MM.1S (cell line): ENCODE results near the gene C1orf226.
"Not testable (repeated sequence)": the region's sequence is repeated elsewhere in the genome, so short reads cannot be mapped to it uniquely, and the experiment has no call there.

Experiments
- DNase-seq: peaks from one replicate; pipeline ENCODE4 v3.0.0-alpha.2; 2015
- H2AFZ ChIP-seq: fragments of 300-600 bp; sonication (generic); 2 replicates; pipeline ENCODE4 v1.6.0; 2016; ENCODE audit warnings: antibody characterized with exemption, low read length
- H3F3A ChIP-seq: fragments of 300-600 bp; sonication (generic); 2 replicates; pipeline ENCODE4 v1.6.1; 2016; ENCODE audit warnings: mild to moderate bottlenecking, antibody characterized with exemption, low read length, moderate library complexity, mixed read lengths; ENCODE audit not compliant: insufficient read depth
- H3K27ac ChIP-seq: fragments of 300-600 bp; sonication (generic); 2 replicates; pipeline ENCODE4 v1.5.1; 2016; ENCODE audit warnings: mild to moderate bottlenecking, low read length
- H3K27me3 ChIP-seq: fragments of 300-600 bp; sonication (generic); replicated peaks from 2 replicates; pipeline ENCODE4 v1.6.0; 2016; ENCODE audit warnings: low read length; ENCODE audit not compliant: insufficient read depth
- H3K36me3 ChIP-seq: fragments of 300-600 bp; sonication (generic); replicated peaks from 2 replicates; pipeline ENCODE4 v1.6.1; 2016; ENCODE audit warnings: mild to moderate bottlenecking, low read length, mixed read lengths; ENCODE audit not compliant: insufficient read depth
- H3K4me1 ChIP-seq: fragments of 300-600 bp; sonication (generic); 2 replicates; pipeline ENCODE4 v1.6.1; 2016; ENCODE audit warnings: low read length, mixed read lengths
- H3K4me2 ChIP-seq: fragments of 300-600 bp; sonication (generic); 2 replicates; pipeline ENCODE4 v1.6.0; 2016; ENCODE audit warnings: low read depth, low read length
- H3K4me3 ChIP-seq: fragments of 300-600 bp; sonication (generic); 2 replicates; pipeline ENCODE4 v1.5.1; 2016; ENCODE audit warnings: low read length, mixed read lengths
- H3K79me2 ChIP-seq: fragments of 300-600 bp; sonication (generic); 2 replicates; pipeline ENCODE4 v1.6.1; 2016; ENCODE audit warnings: mixed run types, low read length, mixed read lengths
- H3K9ac ChIP-seq: fragments of 300-600 bp; sonication (generic); 2 replicates; pipeline ENCODE4 v1.6.1; 2016; ENCODE audit warnings: low read length, mixed read lengths
- H3K9me2 ChIP-seq: fragments of 300-600 bp; sonication (generic); replicated peaks from 2 replicates; pipeline ENCODE4 v1.6.1; 2016; ENCODE audit warnings: mild to moderate bottlenecking, low read length, mixed read lengths; ENCODE audit not compliant: insufficient read depth
- H3K9me3 ChIP-seq: fragments of 300-600 bp; sonication (generic); replicated peaks from 2 replicates; pipeline ENCODE4 v1.6.1; 2016; ENCODE audit warnings: mild to moderate bottlenecking, low read length, mixed read lengths; ENCODE audit not compliant: insufficient read depth
- H4K20me1 ChIP-seq: fragments of 300-600 bp; sonication (generic); 2 replicates; pipeline ENCODE4 v1.6.1; 2016; ENCODE audit warnings: mild to moderate bottlenecking, low read length, moderate library complexity, mixed read lengths; ENCODE audit not compliant: insufficient read depth
- CTCF ChIP-seq: fragments of 300-600 bp; sonication (generic); IDR thresholded peaks from 2 replicates; pipeline ENCODE4 v1.5.1; 2016; ENCODE audit warnings: antibody characterized with exemption, low read length, mixed read lengths
- EZH2 ChIP-seq: fragments of 300-600 bp; sonication (generic); optimal IDR thresholded peaks from 2 replicates; pipeline ENCODE3; 2017; ENCODE audit warnings: low read depth, mild to moderate bottlenecking, antibody characterized with exemption, low read length, mixed read lengths
- EZH2phosphoT487 ChIP-seq: fragments of 300-600 bp; sonication (generic); IDR thresholded peaks from 2 replicates; pipeline ENCODE4 v1.6.1; 2018; ENCODE audit warnings: antibody characterized with exemption, low read length

The C1orf226 gene

GRCh38 chr1:162349635-162350330 is 31.7 kb upstream of the C1orf226 start:
- no peaks in the 10 kb centered on the region for H3K27me3 ChIP-seq
- H3K79me2 ChIP-seq, result no peaks in the 10 kb centered on the region
- no peak overlapping the region for H3K4me3 ChIP-seq
- H2AFZ ChIP-seq, result no peak overlapping the region
- H3K27ac ChIP-seq, result no peak overlapping the region
- H3K4me2 ChIP-seq, result no peak overlapping the region
- TF ChIP-seq EZH2, result no peak
- TF ChIP-seq CTCF, result no peak
- TF ChIP-seq EZH2phosphoT487, result no peak
- H3K36me3 ChIP-seq, result no peaks in the 10 kb centered on the region
- no peaks in the 10 kb centered on the region for H3K9me3 ChIP-seq
- no peaks in the 10 kb centered on the region for H3F3A ChIP-seq
- H3K9me2 ChIP-seq, result no peaks in the 10 kb centered on the region
- no peaks in the 10 kb centered on the region for H3K4me1 ChIP-seq
- H4K20me1 ChIP-seq, result no peaks in the 10 kb centered on the region
- H3K9ac ChIP-seq, result no peak overlapping the region
- no peak for DNase-seq

DNA sequence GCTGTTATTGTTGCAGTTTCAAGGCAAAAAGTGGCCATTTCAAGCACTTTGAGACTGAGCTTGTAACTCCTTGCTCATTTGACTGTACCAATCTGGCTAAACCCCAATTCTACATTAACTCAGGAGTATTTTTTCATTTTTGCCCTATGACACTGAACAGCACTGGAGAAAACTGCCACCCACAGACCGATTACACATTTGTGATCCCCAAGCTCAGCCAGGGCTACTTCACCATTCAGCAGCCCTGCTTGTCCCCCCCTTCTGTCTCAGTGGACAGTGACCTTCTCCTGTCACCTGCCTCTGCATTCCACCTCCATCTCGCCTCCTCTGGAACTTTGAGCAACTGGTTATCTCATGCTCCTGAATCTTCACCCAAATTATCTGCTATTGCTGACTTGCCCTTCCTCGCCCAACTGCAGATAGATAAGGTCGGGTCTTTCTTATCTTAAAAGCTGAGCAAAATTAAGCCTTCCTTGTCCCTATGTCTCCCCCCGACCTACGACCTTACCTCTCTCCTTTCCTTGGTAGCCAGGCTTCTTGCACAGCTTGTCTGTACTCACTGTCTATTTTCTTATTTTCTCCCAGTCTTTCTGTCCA is 30.2 kb upstream of the C1orf226 start:
- H3K9me3 ChIP-seq, result no peaks in the 10 kb centered on the region
- H3K4me1 ChIP-seq, result no peaks in the 10 kb centered on the region
- no peak overlapping the region for H3K9ac ChIP-seq
- no peak for DNase-seq
- no peak for TF ChIP-seq EZH2
- TF ChIP-seq CTCF, result no peak
- no peak for TF ChIP-seq EZH2phosphoT487
- no peaks in the 10 kb centered on the region for H3K79me2 ChIP-seq
- H4K20me1 ChIP-seq, result no peaks in the 10 kb centered on the region
- no peaks in the 10 kb centered on the region for H3F3A ChIP-seq
- H3K4me3 ChIP-seq, result no peak overlapping the region
- H2AFZ ChIP-seq, result no peak overlapping the region
- H3K27me3 ChIP-seq, result no peaks in the 10 kb centered on the region
- no peaks in the 10 kb centered on the region for H3K36me3 ChIP-seq
- no peaks in the 10 kb centered on the region for H3K9me2 ChIP-seq
- no peak overlapping the region for H3K27ac ChIP-seq
- H3K4me2 ChIP-seq, result no peak overlapping the region

DNA sequence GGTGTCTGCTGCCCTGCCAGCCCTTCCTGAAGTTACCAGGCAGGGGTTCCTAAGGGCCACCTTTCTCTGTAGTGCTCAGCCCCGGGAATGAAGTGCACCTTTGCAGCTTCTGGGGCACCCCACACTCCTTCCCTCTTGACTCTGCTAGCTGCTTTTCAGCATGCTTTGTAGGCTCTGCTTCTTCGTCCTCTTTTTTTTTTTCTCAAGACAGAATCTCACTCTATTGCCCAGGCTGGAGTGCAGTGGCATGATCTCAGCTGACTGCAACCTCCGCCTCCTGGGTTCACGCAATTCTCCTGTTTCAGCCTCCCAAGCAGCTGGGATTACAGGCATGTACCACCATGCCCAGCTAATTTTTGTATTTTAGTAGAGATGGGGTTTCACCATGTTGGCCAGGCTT is 29.7 kb upstream of the C1orf226 start:
- not testable (repeated sequence) for H3K27me3 ChIP-seq, DNase-seq, H3K9ac ChIP-seq, H3K27ac ChIP-seq, H3K4me1 ChIP-seq, H3K4me2 ChIP-seq, H3F3A ChIP-seq, H3K9me2 ChIP-seq, H2AFZ ChIP-seq, H3K36me3 ChIP-seq, H3K9me3 ChIP-seq, H4K20me1 ChIP-seq, H3K4me3 ChIP-seq, H3K79me2 ChIP-seq

GRCh38 chr1:162353078-162353477 is 28.4 kb upstream of the C1orf226 start:
- no peaks in the 10 kb centered on the region for H3F3A ChIP-seq
- H2AFZ ChIP-seq, result no peak overlapping the region
- no peak for DNase-seq
- H3K27ac ChIP-seq, result no peak overlapping the region
- TF ChIP-seq CTCF (no peak), EZH2phosphoT487 (no peak), EZH2 (no peak)
- H3K9ac ChIP-seq, result no peak overlapping the region
- no peaks in the 10 kb centered on the region for H4K20me1 ChIP-seq
- no peaks in the 10 kb centered on the region for H3K27me3 ChIP-seq
- H3K9me2 ChIP-seq, result no peaks in the 10 kb centered on the region
- no peaks in the 10 kb centered on the region for H3K4me1 ChIP-seq
- no peak overlapping the region for H3K4me2 ChIP-seq
- H3K79me2 ChIP-seq, result no peaks in the 10 kb centered on the region
- no peaks in the 10 kb centered on the region for H3K9me3 ChIP-seq
- no peak overlapping the region for H3K4me3 ChIP-seq
- no peaks in the 10 kb centered on the region for H3K36me3 ChIP-seq
